ENCODE data around the gene TMEM44.

Gene TMEM44

DNA sequence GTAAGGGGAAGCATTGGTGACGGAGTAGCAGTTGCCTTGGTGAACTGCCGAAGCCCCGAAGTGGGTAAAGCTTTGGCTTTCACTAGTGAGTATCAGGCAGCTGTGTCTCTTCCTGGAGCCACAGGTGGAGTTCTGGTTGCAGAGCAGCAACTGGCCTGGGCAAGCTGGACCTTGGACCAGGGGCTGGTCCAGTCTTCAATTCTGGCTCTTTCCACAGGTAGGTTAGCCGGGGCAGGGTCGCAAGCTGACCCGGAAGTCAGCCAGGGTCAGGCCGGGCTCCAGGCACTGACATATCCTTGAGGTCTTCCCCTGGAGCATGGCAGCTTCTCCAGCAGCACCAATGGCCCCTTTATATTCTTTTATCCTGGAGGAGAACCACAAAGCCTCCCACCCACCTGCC lies 73.2 kb downstream of the TMEM44 start:
- ATAC-seq, result no peak
- TF ChIP-seq RARB (CRISPR knock-in tag; IDR thresholded peaks at IDR 0.05), result no peak
- no peak for TF ChIP-seq TOX (CRISPR knock-in tag; IDR thresholded peaks at IDR 0.05; ENCODE audit: borderline replicate concordance)
- no peak for TF ChIP-seq ISL1 (CRISPR knock-in tag; IDR thresholded peaks at IDR 0.05)
- no peak for TF ChIP-seq ARNTL (CRISPR knock-in tag; IDR thresholded peaks at IDR 0.05; ENCODE audit: borderline replicate concordance, low read depth)
- no peak for TF ChIP-seq CREB5 (CRISPR knock-in tag; IDR thresholded peaks at IDR 0.05; ENCODE audit: low read depth)
- TF ChIP-seq ZNF8 (CRISPR knock-in tag; IDR thresholded peaks at IDR 0.05), result no peak
- no peak for TF ChIP-seq ZFP30 (CRISPR knock-in tag; IDR thresholded peaks at IDR 0.05)
- TF ChIP-seq ZFP3 (CRISPR knock-in tag; IDR thresholded peaks at IDR 0.05), result no peak
- no peak for TF ChIP-seq CSDC2 (CRISPR knock-in tag; IDR thresholded peaks at IDR 0.05)
- TF ChIP-seq CSRNP3 (CRISPR knock-in tag; IDR thresholded peaks at IDR 0.05), result no peak
- TF ChIP-seq ZC3H10 (CRISPR knock-in tag; IDR thresholded peaks at IDR 0.05), result no peak
- no peak for TF ChIP-seq GLIS3 (CRISPR knock-in tag; IDR thresholded peaks at IDR 0.05)
- no peak for TF ChIP-seq SNAI2 (CRISPR knock-in tag; IDR thresholded peaks at IDR 0.05)
- TF ChIP-seq, protein P1, sequence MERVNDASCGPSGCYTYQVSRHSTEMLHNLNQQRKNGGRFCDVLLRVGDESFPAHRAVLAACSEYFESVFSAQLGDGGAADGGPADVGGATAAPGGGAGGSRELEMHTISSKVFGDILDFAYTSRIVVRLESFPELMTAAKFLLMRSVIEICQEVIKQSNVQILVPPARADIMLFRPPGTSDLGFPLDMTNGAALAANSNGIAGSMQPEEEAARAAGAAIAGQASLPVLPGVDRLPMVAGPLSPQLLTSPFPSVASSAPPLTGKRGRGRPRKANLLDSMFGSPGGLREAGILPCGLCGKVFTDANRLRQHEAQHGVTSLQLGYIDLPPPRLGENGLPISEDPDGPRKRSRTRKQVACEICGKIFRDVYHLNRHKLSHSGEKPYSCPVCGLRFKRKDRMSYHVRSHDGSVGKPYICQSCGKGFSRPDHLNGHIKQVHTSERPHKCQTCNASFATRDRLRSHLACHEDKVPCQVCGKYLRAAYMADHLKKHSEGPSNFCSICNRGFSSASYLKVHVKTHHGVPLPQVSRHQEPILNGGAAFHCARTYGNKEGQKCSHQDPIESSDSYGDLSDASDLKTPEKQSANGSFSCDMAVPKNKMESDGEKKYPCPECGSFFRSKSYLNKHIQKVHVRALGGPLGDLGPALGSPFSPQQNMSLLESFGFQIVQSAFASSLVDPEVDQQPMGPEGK (CRISPR knock-in tag; IDR thresholded peaks at IDR 0.05; ENCODE audit: borderline replicate concordance), result no peak
- no peak for TF ChIP-seq ZNF70 (CRISPR knock-in tag; IDR thresholded peaks at IDR 0.05)
- no peak for TF ChIP-seq TCF4 (CRISPR knock-in tag; IDR thresholded peaks at IDR 0.05; ENCODE audit: borderline replicate concordance)
- no peak for TF ChIP-seq POU6F1 (CRISPR knock-in tag; IDR thresholded peaks at IDR 0.05; ENCODE audit: borderline replicate concordance, low read depth)
- no peak for TF ChIP-seq PPARA (CRISPR knock-in tag; IDR thresholded peaks at IDR 0.05; ENCODE audit: borderline replicate concordance)
- no peak for TF ChIP-seq BACH2 (CRISPR knock-in tag; IDR thresholded peaks at IDR 0.05; ENCODE audit: borderline replicate concordance)
- TF ChIP-seq, protein P2, sequence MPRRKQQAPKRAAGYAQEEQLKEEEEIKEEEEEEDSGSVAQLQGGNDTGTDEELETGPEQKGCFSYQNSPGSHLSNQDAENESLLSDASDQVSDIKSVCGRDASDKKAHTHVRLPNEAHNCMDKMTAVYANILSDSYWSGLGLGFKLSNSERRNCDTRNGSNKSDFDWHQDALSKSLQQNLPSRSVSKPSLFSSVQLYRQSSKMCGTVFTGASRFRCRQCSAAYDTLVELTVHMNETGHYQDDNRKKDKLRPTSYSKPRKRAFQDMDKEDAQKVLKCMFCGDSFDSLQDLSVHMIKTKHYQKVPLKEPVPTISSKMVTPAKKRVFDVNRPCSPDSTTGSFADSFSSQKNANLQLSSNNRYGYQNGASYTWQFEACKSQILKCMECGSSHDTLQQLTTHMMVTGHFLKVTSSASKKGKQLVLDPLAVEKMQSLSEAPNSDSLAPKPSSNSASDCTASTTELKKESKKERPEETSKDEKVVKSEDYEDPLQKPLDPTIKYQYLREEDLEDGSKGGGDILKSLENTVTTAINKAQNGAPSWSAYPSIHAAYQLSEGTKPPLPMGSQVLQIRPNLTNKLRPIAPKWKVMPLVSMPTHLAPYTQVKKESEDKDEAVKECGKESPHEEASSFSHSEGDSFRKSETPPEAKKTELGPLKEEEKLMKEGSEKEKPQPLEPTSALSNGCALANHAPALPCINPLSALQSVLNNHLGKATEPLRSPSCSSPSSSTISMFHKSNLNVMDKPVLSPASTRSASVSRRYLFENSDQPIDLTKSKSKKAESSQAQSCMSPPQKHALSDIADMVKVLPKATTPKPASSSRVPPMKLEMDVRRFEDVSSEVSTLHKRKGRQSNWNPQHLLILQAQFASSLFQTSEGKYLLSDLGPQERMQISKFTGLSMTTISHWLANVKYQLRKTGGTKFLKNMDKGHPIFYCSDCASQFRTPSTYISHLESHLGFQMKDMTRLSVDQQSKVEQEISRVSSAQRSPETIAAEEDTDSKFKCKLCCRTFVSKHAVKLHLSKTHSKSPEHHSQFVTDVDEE (CRISPR knock-in tag; IDR thresholded peaks at IDR 0.05), result no peak

DNA sequence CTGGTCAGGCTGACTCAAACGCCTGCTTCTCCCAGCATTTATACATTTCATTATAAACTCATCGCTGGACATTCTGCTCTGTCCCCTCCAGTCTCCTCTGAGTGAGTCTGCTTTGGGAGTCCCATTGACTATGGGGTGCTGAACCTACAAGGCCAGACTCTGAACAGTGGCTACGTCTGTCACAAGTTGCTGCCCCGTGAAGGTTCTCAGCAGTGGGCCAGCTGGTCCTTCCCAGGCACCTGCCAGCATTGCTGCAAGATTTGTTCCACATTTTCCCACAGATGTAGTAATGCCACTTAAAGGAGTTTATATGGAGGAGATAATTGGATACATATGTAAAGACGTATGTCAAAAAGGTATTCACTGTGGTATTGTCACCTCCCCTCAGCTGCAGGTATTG lies 73.7 kb downstream of the TMEM44 start:
- TF ChIP-seq CSDC2 (CRISPR knock-in tag; IDR thresholded peaks at IDR 0.05), result no peak
- no peak for TF ChIP-seq ZNF8 (CRISPR knock-in tag; IDR thresholded peaks at IDR 0.05)
- no peak for TF ChIP-seq ZNF565 (CRISPR knock-in tag; conservative IDR thresholded peaks at IDR 0.05; ENCODE audit: low read depth)
- TF ChIP-seq SNAI2 (CRISPR knock-in tag; IDR thresholded peaks at IDR 0.05), result no peak
- TF ChIP-seq PPARA (CRISPR knock-in tag; IDR thresholded peaks at IDR 0.05; ENCODE audit: borderline replicate concordance), result no peak
- no peak for TF ChIP-seq TOX (CRISPR knock-in tag; IDR thresholded peaks at IDR 0.05; ENCODE audit: borderline replicate concordance)
- no peak for TF ChIP-seq CSRNP3 (CRISPR knock-in tag; IDR thresholded peaks at IDR 0.05)
- TF ChIP-seq, protein P1 (CRISPR knock-in tag; IDR thresholded peaks at IDR 0.05; ENCODE audit: borderline replicate concordance), result no peak
- no peak for TF ChIP-seq ESRRG (CRISPR knock-in tag; IDR thresholded peaks at IDR 0.05)
- TF ChIP-seq BACH2 (CRISPR knock-in tag; IDR thresholded peaks at IDR 0.05; ENCODE audit: borderline replicate concordance), result no peak
- no peak for ATAC-seq

All from SK-N-SH treated with all-trans-retinoic acid at 6 μM for 48 hours (cell line).